Stimulated activated CD8-positive, alpha-beta memory T cell treated with anti-CD3 and anti-CD28 coated beads, Interleukin-7, amount 100 ng/mL, for 4 hours (primary cell): ENCODE data around the gene KIF1A.

Experiments
- DNase-seq, 2 donors: peaks; one replicate each; pipeline ENCODE4 v3.0.0-alpha.2; 2020; ENCODE audit warnings: low read depth in 2 of 2

The KIF1A gene

DNA sequence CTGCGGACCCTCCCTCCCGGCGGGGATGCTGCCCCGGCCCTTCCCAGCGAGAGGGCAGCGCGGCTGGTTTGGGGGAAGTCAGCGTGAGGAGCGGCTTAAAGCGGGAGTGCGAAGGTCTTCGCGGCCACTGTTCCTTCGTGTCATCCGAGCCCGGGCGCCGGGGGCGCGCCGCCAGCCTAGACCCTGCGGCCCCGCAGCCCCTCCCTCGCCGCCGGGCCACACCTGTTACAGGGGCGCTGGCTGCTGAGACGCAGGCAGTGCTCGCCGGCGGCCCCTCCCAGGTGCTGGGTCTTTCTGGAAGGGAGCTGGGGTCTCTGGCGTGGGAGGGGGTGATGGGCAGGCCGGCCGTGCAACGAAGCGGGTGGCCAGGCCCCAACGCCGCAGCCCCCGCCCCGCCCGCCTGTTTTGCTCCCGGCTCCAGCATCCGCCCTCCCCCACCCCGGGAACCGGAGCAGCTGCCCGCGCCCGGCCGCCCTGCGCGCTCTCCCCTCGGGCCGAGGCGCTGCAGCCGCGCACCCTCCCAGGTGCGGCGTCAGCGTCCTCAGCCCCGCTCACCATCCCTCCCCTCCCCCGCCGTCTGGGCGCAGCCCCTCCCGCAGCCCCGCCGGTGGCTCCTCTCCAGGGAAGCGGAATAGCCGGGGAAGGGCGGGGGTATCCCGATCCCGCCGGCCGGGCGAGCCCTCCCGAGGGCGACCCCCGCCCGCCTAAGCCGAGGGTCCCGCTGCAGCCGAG is 727 bp downstream of the KIF1A start:
- DNase-seq: no peak

DNA sequence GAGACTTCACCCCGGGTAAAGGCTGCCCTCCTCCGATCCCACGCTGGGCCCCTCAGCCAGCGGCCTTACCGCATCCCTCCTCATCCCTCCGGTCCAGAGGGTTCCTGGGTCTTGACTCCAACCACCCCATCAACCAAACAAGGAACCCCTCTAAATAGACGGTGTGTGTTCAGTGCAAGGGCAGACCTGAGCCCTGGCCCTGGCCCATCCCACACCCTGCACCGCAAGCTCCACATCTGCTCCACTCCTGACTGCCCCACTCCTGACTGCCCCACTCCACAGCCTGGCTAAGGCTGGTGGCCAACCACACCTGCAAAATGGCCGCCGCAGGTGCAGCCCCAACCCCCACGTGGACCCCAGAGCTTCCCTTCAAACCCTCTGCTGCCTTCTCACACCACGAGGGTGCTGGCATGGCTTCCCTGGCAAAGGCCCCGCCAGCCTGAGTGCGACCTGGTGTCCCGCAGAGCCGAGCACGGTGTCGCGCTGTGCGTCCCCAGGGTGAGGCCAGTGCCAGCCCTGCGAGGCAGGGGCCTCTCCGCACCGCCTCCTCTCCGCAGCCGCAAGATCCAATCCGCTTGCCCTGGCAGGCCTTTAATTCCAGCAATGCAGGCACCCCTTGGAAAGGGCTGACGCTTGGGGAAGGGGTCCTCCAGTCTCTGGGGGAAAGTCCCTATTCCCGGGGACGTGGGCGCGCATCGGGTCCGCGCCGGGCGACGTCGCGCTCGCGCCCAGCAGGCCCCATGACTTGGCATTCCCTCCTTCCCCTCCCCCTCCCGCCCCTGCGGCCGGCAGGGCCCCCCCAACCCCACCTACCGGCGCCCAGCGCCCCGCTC is 1.5 kb downstream of the KIF1A start:
- DNase-seq: no peak

DNA sequence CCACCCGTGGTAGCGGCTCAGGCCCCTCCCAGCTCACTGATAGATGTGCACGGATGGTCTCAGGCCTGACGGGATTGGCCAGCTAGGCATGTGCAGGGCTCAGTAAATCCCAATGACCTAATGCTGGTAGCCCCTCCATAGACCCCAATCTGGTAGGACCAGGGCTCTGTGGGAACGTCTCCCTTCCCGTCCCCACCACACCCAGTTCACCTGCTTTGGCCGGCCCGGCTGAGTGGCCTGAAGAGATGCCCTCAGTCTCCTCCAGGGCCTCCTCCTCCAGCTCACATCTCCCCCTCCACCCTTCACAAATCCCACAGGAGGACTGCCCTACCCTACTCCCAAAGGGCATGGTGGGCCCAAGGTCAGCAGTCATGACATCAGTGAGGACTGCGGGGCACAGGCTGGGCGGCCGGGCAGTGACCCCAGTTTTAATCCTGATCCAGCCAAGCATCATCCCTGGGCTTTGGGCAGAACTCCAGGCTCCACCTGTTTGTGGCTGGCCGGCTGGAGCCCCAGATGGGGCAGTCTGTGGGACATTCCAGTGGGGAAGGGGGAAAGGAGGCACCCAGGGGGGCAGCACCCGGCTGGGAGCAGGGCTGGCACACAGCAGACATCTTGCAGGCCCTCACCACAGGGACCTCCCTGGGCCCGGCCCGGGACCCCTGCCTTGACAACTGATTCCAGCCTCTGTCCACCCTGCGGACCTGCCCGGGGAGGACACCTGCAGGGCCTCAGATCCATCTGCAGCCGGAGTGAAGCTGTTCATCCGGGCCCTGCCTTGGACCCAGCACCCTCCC is 2.3 kb downstream of the KIF1A start:
- DNase-seq: no peak

DNA sequence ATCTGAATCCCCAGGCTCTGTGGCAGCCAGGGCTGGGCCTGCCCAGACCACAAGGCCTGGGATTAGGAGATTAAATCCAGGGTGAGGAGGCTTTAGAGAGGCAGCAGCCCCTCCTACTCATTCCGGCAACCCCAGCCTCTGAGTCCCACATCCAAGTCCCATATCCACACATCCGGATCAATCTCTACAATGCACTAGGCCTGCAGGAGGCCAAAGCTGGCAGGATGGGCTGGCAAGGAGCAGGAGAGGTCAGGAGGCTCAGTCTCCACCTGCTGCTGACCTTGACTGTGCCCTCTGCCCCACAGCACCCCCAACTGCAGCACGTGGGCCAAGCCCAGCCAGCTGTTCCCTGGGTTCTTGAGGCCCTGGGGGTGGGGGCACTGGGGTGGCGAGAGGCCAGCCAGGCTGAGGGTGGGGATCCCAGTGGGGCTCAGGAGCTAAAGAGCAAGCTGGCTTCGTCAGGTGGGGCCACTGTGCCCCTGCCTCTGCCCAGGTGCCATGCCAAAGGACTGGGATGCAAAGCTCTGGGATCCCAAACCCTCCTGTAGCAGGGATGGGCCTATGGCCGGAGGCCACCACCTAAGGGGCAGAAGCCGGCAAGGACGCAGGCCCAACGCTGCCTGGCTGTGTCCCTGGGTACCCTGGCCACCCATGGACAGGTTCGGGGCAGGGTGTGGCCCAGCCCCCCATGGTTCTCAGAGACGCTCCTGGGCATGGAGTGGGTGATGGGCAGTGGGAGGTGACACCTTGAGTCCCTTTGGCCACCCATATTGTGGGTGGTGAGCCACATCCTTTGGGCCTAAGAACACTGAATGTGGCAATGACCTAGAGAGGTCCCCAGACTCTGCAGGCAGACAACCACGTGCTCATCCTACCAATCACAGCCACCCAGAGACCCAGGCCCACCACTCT is 3.2 kb downstream of the KIF1A start:
- no peak for DNase-seq

DNA sequence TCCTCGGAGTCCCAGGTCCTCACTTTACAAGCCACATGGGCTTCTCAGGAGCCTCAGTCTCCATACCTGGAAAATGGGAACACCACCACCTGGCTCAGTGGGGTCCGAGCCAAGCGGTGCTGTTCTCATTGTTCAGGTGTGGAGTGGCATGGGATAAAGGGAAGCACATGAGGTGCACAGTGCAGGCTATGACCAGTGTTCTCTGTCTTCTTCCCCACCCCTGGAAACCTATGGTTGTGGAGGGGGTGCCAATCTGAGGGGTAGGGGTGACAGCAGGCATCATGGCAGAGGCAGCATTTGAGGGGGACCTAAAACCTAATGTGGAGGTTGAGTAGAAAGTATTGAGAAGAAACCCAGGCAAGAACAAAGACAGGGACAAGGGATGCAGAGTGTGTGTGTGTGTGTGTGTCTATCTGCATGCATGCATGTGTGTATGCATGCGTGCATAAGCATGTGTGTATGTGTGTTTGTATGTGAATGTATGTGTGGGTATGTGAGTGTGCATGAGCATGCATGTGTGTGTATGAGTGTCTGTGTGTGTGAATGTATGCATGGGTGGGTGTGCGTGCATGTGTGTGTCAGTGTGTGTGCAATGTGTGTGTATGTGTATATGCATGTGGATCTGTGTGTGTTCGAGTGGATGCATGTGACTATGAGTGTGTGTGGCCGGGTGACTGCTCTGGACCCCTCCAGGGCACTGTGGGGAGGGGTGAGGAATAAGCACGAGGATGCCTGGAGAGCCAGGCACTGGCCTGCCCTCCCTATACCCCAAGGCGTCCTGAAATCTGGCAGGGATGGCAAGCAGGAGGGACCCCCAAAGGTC is 4.0 kb downstream of the KIF1A start:
- no peak for DNase-seq

DNA sequence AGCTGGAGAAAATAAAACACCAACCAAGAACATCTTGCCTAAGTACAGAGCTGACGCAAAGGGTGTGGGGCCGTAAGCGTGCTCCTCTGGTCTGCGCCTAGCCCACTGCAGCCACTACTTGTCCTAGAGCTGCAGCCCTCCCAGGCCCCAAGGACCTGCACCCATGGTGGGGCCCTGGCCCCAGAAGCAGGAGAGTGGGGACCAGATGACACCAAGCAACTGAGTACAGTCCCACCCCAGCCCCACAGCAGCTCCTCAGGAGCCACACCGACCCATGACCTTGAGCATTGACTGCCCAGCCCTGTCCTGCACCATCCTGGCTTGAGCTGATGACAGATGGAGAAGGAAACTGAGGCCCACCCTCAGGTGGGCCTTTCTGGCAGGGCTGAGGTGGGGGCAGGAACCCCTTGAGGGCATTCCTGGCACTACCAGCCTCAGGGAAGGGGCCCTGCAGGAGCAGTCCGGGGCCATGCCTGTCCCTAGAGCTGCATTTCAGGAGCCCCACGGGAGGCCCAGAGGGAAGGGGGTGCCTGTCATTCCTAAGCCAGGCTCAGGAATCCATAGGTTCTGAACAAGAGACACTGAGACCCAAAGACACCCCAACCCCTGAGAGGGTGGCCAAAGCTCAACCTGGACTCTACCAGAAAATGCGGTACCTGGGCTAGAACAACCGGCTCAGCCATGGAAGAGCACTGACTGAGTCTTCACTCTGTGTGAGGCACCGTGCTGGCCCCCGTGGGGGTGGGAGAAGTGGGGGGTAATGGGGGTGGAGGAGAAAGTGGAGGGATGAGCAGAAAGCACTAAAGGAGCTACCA is 4.9 kb downstream of the KIF1A start:
- DNase-seq: no peak

DNA sequence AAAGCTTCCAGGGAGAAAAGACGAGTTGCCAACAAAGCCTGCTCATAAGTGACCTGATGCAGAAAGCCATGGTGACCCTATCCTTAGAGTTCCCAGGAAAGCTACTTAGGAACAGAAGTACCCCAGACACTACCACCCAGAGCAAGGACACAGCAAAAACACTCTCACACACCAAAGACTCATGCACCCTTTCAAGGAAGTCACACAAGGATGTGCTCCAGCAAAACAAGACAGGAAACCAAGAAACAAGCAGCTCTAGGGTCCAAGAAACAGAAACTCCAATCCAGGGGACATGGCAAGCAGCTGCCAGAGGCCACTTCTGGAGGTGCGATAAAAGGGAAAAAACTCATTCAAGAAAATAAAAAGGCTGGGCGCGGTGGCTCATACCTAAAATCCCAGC is 5.7 kb downstream of the KIF1A start:
- DNase-seq: no peak

DNA sequence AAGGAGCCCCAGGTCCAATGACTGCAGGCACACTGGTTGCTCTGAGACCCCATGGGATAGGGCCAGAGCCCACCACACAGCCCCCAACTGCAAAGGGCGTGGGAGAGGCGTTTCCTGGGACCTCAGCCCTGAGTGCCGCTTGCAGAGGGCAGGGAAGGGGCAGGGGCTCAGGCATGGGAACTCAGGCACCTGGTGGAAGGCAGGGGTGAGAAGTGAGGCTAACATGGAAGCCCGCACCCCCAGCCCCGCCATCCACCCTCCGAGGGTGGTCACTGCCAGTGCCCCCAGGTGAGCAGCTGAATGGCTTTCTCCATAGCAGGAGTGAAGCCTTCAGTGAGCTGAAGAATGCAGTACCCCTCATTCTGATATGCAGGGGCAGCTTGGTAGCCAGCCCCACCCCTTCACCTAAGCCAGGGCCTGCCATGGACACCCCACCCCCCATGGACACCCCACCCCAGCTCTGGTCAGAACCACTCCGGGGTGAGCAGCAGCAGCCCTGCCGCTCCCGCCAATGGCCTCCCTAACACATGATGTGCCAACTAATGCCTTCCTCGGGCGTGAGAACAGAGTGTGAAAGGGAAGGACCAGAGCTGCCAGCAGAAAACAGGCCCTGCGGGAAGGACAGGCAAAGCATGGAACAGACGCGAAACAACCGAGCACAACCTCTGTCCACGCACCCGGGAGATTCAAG is 6.6 kb downstream of the KIF1A start:
- DNase-seq: no peak

DNA sequence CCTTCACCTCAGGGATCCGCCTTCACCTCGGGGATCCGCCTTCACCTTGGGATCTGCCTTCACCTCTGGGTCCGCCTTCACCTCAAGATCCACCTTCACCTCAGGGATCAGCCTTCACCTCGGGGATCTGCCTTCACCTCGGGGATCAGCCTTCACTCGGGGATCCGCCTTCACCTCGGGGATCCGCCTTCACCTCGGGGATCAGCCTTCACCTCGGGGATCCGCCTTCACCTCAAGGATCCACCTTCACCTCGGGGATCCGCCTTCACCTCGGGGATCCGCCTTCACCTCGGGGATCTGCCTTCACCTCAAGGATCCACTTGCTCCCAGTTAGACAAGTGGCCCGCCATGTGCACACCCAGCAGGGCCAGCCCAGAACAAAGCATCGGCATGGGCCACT is 7.3 kb downstream of the KIF1A start:
- no peak for DNase-seq

DNA sequence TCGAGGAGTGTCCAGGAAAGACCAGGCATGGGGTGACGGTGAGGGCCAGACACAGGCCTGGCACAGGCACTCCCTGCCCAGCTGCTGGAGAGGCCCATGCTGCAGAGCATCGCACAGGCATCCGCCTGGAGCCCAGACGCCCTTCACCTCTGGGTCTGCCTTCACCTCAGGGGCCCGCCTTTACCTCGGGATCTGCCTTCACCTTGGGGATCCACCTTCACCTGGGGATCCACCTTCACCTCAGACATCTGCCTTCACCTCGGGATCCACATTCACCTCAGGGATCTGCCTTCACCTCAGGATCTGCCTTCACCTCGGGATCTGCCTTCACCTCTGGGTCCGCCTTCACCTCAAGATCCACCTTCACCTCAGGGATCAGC is 7.7 kb downstream of the KIF1A start:
- no peak for DNase-seq

DNA sequence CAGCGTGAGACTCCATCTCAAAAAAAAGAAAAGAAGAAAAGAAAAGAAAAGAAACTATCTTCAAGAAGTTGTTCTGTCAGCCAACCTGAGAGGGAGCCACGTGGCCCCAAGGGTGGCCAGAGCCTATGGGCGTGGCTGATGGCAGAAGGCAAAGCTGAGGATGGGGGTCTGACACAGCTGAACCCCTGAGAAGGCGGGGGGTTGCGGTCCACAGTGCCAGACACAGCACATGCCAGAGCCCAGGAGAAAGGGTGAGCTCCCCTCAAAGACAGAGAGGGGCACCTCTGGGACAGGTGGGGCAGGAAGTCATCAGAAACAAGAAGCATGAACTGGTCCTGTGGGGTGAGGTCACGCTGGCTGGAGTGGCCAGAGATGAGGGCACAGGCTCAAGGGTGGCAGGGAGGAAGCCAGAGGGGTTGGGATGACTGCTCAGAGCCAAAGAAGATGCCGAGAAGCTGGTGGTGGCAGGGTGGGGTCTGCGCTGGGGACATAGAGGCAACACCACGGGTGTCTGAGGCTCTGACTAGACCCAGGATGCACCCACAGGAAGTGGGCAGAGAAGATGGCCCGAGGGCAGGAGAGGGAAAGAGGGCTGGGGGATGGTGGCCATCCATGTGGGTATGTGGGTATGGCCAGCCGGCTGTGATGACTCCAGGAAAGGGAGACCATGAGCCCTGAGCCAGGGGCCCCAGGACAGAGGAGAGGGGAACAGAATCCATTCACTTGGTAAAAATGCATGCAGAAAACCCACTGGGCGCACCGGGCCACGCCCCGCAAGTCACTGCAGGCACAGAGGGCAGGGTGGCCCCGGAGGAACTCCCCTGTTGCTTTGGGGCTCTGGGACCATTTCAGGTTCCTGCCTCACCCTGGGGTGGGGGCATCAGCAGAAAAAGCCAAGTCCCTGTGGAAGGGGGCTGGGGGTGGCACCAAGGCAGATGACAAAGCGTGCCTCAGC is 8.4 kb downstream of the KIF1A start:
- no peak for DNase-seq

DNA sequence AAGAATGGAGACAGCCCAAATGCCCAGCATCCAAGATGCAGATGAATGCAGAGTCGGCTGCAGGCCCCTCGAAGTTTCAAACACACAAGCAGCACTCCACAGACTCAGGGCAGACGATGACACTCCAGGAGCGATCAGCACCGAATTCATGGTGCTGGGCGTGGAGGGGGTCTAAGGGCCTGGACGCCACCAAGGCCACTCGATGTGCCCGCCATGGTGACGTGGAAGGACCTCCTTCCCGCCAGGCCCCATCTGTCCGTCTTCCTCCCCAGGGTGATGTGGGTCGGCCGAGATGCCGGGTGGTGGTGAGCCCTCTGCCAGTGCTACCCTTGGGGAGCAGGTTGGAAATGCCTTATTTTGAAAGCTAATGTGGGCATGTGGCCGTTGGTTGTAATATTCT is 9.4 kb downstream of the KIF1A start:
- DNase-seq: no peak

DNA sequence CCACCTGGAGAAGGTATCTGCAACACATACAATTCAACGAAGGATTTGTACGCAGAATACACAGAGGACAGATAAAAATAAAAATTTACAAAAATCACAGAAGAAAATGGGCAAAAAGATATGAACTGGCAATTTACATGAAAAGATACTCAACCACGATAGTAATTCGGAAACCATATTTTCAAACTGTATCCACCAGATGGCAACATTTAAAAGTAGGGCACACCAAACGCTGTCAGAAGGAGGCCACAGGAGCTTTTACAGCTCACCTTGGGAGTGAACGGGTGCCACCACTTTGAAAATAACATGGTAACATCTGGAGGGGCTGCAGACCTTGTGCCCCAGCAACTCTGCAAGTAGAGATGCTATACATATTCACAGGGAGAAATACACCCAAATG is 9.8 kb downstream of the KIF1A start:
- DNase-seq: no peak

DNA sequence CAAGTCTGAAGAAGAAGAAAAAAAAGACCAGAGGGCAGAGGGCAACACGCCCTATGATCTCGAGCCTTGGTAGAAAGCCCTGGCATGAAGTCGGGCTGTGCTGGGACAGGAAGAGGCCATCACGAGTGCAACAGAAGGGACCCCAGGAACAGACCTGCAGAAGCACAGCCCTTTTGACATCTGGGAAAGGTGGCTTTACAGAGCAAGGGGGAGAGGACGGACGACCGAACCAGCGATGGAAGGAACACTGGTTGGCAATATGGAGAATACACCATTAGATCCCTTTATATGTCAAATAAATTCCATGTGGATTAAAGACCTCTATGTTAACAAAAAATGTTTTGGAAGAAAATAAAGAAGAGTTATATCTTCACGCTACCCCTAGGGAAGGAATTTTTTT is 10.7 kb downstream of the KIF1A start:
- DNase-seq: no peak

DNA sequence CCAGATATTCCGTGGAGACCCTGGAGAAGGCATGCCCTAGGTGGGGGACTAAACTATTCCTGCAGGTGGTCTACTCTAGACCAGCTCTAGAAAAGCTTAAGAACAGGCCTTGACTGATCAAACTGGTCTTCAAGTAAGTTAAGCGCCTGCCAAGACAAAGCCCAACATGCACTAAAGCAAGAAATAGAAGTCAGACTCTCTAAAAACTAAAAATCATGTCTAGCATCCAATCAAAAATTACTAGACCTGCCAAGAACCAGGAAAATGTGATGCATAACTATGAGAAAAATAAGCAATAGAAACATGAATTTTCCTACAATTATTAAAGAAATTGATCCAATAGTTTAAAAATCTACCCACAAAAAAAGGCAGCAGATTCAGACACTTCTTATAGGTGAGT is 13.6 kb downstream of the KIF1A start:
- DNase-seq: no peak

DNA sequence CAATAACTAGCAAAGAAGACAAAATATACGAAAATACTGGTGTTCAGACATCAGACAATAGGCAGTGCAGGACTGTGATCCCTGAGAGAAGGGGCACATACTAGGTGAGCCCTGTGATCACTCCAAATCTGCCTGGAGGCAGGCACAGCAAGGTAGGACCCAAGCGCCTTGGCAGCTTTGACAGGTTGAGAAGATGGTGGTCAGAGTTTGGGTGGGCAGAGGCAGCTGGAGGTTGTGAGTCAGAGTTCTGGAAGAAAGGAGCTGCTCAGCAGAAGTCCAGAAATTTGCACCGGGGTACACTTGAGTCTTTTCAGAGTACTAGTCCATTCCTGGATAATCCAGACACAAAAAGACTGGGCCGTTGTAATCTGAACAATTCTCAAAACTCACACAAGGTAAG is 14.0 kb downstream of the KIF1A start:
- no peak for DNase-seq

DNA sequence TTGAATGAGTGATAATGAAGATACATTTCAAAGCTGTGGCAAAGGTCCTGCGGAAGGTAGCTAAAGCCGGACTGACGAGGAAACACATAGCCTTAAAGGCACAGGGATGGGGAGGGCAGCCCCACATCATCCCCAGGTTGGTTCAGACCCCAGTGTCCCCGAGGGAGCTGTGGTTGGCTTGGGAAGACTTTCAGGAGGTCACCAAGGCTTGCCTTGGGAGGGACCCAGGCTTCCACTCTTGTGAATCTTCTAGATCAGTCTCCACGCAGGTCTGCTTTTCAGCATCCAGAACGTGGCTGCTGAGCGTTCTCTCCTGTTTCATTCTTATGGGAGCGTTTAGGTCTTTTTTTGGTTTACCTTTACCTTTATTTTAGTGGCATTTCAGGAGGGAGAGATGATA is 16.8 kb downstream of the KIF1A start:
- no peak for DNase-seq
